ENCODE data around the gene SV2A.
"Not testable (repeated sequence)": the region's sequence is repeated elsewhere in the genome, so short reads cannot be mapped to it uniquely, and the experiment has no call there.

Gene SV2A, protein sequence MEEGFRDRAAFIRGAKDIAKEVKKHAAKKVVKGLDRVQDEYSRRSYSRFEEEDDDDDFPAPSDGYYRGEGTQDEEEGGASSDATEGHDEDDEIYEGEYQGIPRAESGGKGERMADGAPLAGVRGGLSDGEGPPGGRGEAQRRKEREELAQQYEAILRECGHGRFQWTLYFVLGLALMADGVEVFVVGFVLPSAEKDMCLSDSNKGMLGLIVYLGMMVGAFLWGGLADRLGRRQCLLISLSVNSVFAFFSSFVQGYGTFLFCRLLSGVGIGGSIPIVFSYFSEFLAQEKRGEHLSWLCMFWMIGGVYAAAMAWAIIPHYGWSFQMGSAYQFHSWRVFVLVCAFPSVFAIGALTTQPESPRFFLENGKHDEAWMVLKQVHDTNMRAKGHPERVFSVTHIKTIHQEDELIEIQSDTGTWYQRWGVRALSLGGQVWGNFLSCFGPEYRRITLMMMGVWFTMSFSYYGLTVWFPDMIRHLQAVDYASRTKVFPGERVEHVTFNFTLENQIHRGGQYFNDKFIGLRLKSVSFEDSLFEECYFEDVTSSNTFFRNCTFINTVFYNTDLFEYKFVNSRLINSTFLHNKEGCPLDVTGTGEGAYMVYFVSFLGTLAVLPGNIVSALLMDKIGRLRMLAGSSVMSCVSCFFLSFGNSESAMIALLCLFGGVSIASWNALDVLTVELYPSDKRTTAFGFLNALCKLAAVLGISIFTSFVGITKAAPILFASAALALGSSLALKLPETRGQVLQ

GRCh38 chr1:149917571-149918144 lies at the start of gene SV2A:
TSS of gene SV2A (minus strand) at chr1:149917844. CDS start at chr1:149913840, 4,004 bp downstream.
- no peak for DNase-seq (ENCODE audit: low read depth, low spot score)
- peaks cover 11% of the 10 kb centered on the region; the same call in 1 of the 2 replicates for H3K36me3 ChIP-seq (ENCODE audit: control insufficient read depth, insufficient read depth, low read length)
- H3K27ac ChIP-seq (ENCODE audit: low read length): no peak within 1 kb of the TSS
- no peaks in the 10 kb centered on the region for H3K9me3 ChIP-seq (ENCODE audit: control insufficient read depth, insufficient read depth, low read length)
- H3K4me1 ChIP-seq (ENCODE audit: control insufficient read depth, insufficient read depth, low read length): peaks cover 3% of the 10 kb centered on the region; the same call in 1 of the 2 replicates
- peak within 1 kb of the TSS; percentile 45 for H3K4me3 ChIP-seq (ENCODE audit: low read length)
- no peaks in the 10 kb centered on the region for H3K27me3 ChIP-seq (ENCODE audit: control insufficient read depth, insufficient read depth, low read length)
- WGBS (ENCODE audit: insufficient coverage, insufficient read length): no CpG with 5 or more reads among the region's 24 CpGs

DNA sequence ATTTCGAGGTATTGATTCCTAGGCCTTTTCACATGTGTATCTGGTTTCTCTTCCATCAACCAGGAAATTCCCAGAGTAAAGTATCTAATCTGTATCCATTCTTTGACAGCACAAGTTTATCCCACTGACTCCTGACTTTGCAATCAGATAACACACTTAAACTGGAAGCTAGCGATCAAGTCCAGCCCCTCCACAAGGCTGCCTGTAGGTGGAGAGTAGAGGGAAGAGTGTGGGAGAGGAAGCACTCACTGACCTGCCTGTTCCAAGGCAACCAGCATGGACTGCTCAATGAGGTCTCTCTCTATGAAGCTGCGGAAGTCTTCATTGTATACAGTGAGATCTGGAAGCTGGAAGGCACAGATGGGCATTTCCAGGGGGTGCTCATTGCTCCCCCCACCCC lies 49.4 kb upstream of the SV2A start:
- no peak for DNase-seq (ENCODE audit: low read depth, low spot score)
- Histone ChIP-seq H3K36me3 (ENCODE audit: control insufficient read depth, insufficient read depth, low read length) (peaks cover 11% of the 10 kb centered on the region; the same call in 1 of the 2 replicates), H3K4me1 (ENCODE audit: control insufficient read depth, insufficient read depth, low read length) (no peaks in the 10 kb centered on the region), H3K4me3 (ENCODE audit: low read length) (no peak overlapping the region), H3K27me3 (ENCODE audit: control insufficient read depth, insufficient read depth, low read length) (no peaks in the 10 kb centered on the region), H3K9me3 (ENCODE audit: control insufficient read depth, insufficient read depth, low read length) (no peaks in the 10 kb centered on the region), H3K27ac (ENCODE audit: low read length) (no peak overlapping the region)
- no CpG with 5 or more reads among the region's 3 CpGs for WGBS (ENCODE audit: insufficient coverage, insufficient read length)

DNA sequence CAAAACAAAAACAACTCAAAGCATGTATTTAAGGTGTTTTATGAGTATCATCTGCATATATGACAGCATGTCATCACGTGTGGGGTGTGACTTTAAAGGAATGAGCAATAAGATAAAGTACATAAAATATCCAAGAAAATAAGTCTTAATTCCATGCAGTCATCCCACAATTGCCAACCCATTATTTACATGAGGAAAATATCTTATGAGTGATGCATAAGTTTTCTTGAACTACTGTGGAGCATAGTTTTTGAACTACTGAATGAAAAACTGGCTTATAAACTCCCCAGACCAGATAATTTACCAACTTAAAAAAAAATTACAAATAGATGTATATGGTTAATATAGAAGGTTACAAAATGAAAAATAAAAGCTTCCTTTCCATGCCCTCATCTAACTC lies 48.8 kb upstream of the SV2A start:
- no peak overlapping the region for H3K27ac ChIP-seq (ENCODE audit: low read length)
- no peaks in the 10 kb centered on the region for H3K9me3 ChIP-seq (ENCODE audit: control insufficient read depth, insufficient read depth, low read length)
- peaks cover 11% of the 10 kb centered on the region; the same call in 1 of the 2 replicates for H3K36me3 ChIP-seq (ENCODE audit: control insufficient read depth, insufficient read depth, low read length)
- no peaks in the 10 kb centered on the region for H3K27me3 ChIP-seq (ENCODE audit: control insufficient read depth, insufficient read depth, low read length)
- DNase-seq (ENCODE audit: low read depth, low spot score): no peak
- H3K4me1 ChIP-seq (ENCODE audit: control insufficient read depth, insufficient read depth, low read length): no peaks in the 10 kb centered on the region
- H3K4me3 ChIP-seq (ENCODE audit: low read length): no peak overlapping the region
- no CpG with 5 or more reads among the region's 1 CpG for WGBS (ENCODE audit: insufficient coverage, insufficient read length)

DNA sequence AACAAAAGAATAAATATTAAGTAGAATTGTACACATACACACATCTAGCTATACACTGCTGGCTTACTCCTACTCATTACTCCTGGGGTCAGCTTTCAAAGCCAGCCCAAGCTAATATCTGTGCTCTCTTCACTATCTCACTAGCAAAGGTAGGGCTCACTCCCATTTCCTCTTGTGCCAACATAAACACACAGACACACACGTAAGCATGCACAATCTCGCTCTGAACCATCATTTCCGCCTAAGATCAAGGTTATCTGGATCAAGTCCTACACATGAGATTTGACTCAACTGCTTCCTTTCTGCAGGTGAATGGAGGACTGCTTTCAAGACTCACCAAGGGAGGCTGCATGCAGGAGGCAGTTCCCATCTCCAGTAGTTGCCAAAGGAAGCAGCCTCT lies 47.8 kb upstream of the SV2A start:
- Histone ChIP-seq H3K36me3 (ENCODE audit: control insufficient read depth, insufficient read depth, low read length) (peaks cover 11% of the 10 kb centered on the region; the same call in 1 of the 2 replicates), H3K27me3 (ENCODE audit: control insufficient read depth, insufficient read depth, low read length) (no peaks in the 10 kb centered on the region)

DNA sequence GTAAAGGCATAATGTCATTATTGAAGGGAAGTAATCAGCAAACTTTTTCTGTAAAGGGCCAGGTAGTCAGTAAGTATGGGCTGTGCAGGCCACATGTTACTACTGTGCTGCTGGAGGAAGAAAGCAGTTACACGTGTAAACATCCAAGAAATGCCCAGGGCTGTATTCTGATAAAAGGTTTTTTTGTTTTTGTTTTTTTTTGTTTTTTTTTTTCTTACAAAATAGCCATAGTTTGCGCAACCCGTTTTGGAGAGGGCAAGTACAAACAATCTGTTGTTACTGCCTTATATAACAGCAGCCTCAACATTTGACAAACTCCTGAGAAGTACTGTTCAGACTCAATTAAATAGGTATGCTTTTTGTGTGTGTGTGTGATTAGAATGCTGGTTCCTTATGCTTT lies 45.7 kb upstream of the SV2A start:
- Histone ChIP-seq H3K4me3 (ENCODE audit: low read length) (no peak overlapping the region), H3K27ac (ENCODE audit: low read length) (no peak overlapping the region), H3K4me1 (ENCODE audit: control insufficient read depth, insufficient read depth, low read length) (no peaks in the 10 kb centered on the region), H3K27me3 (ENCODE audit: control insufficient read depth, insufficient read depth, low read length) (no peaks in the 10 kb centered on the region), H3K9me3 (ENCODE audit: control insufficient read depth, insufficient read depth, low read length) (no peaks in the 10 kb centered on the region), H3K36me3 (ENCODE audit: control insufficient read depth, insufficient read depth, low read length) (peaks cover 18% of the 10 kb centered on the region; the same call in 1 of the 2 replicates)
- no CpG with 5 or more reads among the region's 3 CpGs for WGBS (ENCODE audit: insufficient coverage, insufficient read length)
- no peak for DNase-seq (ENCODE audit: low read depth, low spot score)

More for the DNA sequence above, 47.8 kb upstream of the SV2A start:
- no peak for DNase-seq (ENCODE audit: low read depth, low spot score)
- Histone ChIP-seq H3K27ac (ENCODE audit: low read length) (no peak overlapping the region), H3K4me1 (ENCODE audit: control insufficient read depth, insufficient read depth, low read length) (no peaks in the 10 kb centered on the region), H3K9me3 (ENCODE audit: control insufficient read depth, insufficient read depth, low read length) (no peaks in the 10 kb centered on the region), H3K4me3 (ENCODE audit: low read length) (no peak overlapping the region)
- WGBS (ENCODE audit: insufficient coverage, insufficient read length): no CpG with 5 or more reads among the region's 3 CpGs

DNA sequence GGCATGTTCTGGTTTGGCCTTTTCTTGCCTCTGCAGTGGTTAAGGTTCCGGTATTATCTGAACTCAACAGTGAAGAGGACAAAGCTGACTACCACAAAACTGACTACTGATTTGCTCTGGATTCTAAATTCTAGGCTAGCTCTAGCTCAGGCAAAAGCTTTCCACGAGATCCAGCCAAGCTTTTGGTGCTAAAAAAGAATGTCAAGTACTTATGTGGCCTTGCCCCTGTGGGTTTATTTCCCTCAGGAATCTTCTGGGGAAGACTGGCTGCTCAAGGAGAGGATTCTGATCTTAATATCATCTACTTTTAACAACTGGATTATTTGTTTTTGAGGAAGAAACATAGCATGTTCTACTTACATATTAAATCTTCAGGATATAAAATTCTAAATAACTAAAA lies 45.1 kb upstream of the SV2A start:
- WGBS (ENCODE audit: insufficient coverage, insufficient read length): no CpG with 5 or more reads among the region's 2 CpGs
- Histone ChIP-seq H3K27me3 (ENCODE audit: control insufficient read depth, insufficient read depth, low read length) (no peaks in the 10 kb centered on the region), H3K27ac (ENCODE audit: low read length) (no peak overlapping the region), H3K4me3 (ENCODE audit: low read length) (no peak overlapping the region), H3K36me3 (ENCODE audit: control insufficient read depth, insufficient read depth, low read length) (peaks cover 21% of the 10 kb centered on the region), H3K9me3 (ENCODE audit: control insufficient read depth, insufficient read depth, low read length) (peaks cover 2% of the 10 kb centered on the region; the same call in 1 of the 2 replicates), H3K4me1 (ENCODE audit: control insufficient read depth, insufficient read depth, low read length) (no peaks in the 10 kb centered on the region)
- no peak for DNase-seq (ENCODE audit: low read depth, low spot score)

DNA sequence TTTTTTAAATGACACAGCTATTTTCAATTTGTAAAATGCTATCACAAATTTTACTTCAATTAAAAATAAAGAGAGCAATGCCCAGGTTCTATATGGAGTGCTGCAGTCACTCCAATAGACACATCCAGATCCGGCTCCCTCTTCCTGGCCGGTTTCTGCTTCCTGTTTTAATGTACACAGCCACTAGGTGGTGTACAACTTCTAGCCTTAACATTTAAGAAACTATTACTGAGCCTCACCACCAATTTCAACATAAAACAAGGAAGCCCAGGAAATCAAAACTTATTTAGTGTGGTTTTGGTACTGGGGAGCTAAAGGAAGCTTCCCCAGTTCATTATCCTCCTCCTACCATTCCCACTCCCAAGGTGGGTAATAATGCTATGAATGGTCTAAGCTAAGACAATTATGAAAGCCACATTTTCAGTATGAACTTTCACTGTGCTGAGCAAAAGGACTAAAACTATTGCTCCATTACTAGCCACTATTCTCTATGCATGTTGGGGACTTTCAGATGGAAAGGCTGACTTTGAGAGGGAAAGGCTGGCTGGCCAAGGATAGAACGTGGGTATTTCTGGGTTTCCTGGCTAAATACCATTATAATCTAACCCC lies 44.5 kb upstream of the SV2A start:
- Histone ChIP-seq H3K4me1 (ENCODE audit: control insufficient read depth, insufficient read depth, low read length) (no peaks in the 10 kb centered on the region), H3K4me3 (ENCODE audit: low read length) (no peak overlapping the region), H3K9me3 (ENCODE audit: control insufficient read depth, insufficient read depth, low read length) (peaks cover 4% of the 10 kb centered on the region; the same call in 1 of the 2 replicates), H3K36me3 (ENCODE audit: control insufficient read depth, insufficient read depth, low read length) (peaks cover 23% of the 10 kb centered on the region), H3K27me3 (ENCODE audit: control insufficient read depth, insufficient read depth, low read length) (no peaks in the 10 kb centered on the region), H3K27ac (ENCODE audit: low read length) (no peak overlapping the region)
- DNase-seq (ENCODE audit: low read depth, low spot score): no peak
- no CpG with 5 or more reads among the region's 3 CpGs for whole genome bisulfite sequencing (ENCODE audit: insufficient coverage, insufficient read length)

DNA sequence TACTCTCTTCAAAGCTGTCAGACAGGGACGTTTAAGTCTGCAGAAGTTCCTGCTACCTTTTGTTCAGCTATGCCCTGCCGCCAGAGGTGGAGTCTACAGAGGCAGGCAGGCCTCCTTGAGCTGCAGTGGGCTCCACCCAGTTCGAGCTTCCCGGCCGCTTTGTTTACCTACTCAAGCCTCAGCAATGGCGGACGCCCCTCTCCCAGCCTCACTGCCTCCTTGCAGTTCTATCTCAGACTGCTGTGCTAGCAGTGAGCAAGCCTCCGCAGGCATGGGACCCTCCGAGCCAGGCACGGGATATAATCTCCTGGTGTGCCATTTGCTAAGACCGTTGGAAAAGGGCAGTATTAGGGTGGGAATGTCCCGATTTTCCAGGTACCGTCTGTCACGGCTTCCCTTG lies 39.9 kb upstream of the SV2A start:
- not testable (repeated sequence) for H3K4me3 ChIP-seq (ENCODE audit: low read length); H3K4me1 ChIP-seq (ENCODE audit: control insufficient read depth, insufficient read depth, low read length); H3K27ac ChIP-seq (ENCODE audit: low read length); DNase-seq (ENCODE audit: low read depth, low spot score); H3K27me3 ChIP-seq (ENCODE audit: control insufficient read depth, insufficient read depth, low read length); H3K9me3 ChIP-seq (ENCODE audit: control insufficient read depth, insufficient read depth, low read length)
- no CpG with 5 or more reads among the region's 14 CpGs for WGBS (ENCODE audit: insufficient coverage, insufficient read length)
- H3K36me3 ChIP-seq (ENCODE audit: control insufficient read depth, insufficient read depth, low read length): peaks cover 12% of the 10 kb centered on the region

DNA sequence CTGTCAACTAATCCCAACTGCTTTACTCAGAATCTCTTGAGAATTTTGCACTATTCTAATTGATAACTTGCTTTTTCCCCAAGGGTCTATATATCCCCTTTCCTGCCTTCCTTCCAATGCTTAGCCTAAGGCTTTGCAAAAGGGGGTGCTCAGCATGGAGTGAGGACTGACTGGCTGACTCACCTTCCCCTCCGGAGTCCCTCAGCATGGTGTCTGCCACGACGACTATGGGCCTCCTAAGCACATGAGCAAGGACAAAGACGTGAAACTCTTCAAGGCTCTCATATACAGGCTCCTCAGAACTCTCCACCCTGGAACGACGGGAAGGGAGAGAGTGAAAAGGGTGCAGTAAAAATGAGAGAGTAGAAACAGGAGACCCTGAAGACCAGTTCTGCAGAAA lies 32.3 kb upstream of the SV2A start:
- no CpG with 5 or more reads among the region's 6 CpGs for WGBS (ENCODE audit: insufficient coverage, insufficient read length)

GRCh38 chr1:149945206-149945605 lies 27.6 kb upstream of the SV2A start:
- DNase-seq (ENCODE audit: low read depth, low spot score): no peak
- Histone ChIP-seq H3K27me3 (ENCODE audit: control insufficient read depth, insufficient read depth, low read length) (no peaks in the 10 kb centered on the region), H3K4me3 (ENCODE audit: low read length) (no peak overlapping the region), H3K27ac (ENCODE audit: low read length) (no peak overlapping the region), H3K36me3 (ENCODE audit: control insufficient read depth, insufficient read depth, low read length) (peaks cover 7% of the 10 kb centered on the region; the same call in 1 of the 2 replicates), H3K4me1 (ENCODE audit: control insufficient read depth, insufficient read depth, low read length) (no peaks in the 10 kb centered on the region), H3K9me3 (ENCODE audit: control insufficient read depth, insufficient read depth, low read length) (no peaks in the 10 kb centered on the region)
- WGBS (ENCODE audit: insufficient coverage, insufficient read length): no CpG with 5 or more reads among the region's 4 CpGs

More for the DNA sequence above, 32.3 kb upstream of the SV2A start:
- Histone ChIP-seq H3K27ac (ENCODE audit: low read length) (no peak overlapping the region), H3K4me3 (ENCODE audit: low read length) (no peak overlapping the region), H3K4me1 (ENCODE audit: control insufficient read depth, insufficient read depth, low read length) (no peaks in the 10 kb centered on the region), H3K9me3 (ENCODE audit: control insufficient read depth, insufficient read depth, low read length) (no peaks in the 10 kb centered on the region), H3K36me3 (ENCODE audit: control insufficient read depth, insufficient read depth, low read length) (peaks cover 6% of the 10 kb centered on the region; the same call in 1 of the 2 replicates), H3K27me3 (ENCODE audit: control insufficient read depth, insufficient read depth, low read length) (no peaks in the 10 kb centered on the region)
- no peak for DNase-seq (ENCODE audit: low read depth, low spot score)

Data from iPS DF 6.9 (cell line).